Stimulated activated CD8-positive, alpha-beta memory T cell treated with anti-CD3 and anti-CD28 coated beads, Interleukin-4, amount 100 ng/mL, for 1 hour (primary cell): ENCODE measurements around the gene DNAJB2.

ENCODE experiments used
- DNase-seq, 2 donors: peaks; one replicate each; pipeline ENCODE4 v3.0.0-alpha.2; 2020; ENCODE audit warnings: low read depth in 2 of 2, low spot score in 1 of 2

DNAJB2 gene

GRCh38 chr2:219279151-219279915, at the start of gene DNAJB2:
Gene DNAJB2, plus strand, starts transcription at chr2:219279366. Its CDS starts 468 bp downstream, at chr2:219279834.
- peak; percentile 94 to 97 for DNase-seq

GRCh38 chr2:219230059-219230540, 49.1 kb upstream of the DNAJB2 start:
- DNase-seq: no peak

DNA sequence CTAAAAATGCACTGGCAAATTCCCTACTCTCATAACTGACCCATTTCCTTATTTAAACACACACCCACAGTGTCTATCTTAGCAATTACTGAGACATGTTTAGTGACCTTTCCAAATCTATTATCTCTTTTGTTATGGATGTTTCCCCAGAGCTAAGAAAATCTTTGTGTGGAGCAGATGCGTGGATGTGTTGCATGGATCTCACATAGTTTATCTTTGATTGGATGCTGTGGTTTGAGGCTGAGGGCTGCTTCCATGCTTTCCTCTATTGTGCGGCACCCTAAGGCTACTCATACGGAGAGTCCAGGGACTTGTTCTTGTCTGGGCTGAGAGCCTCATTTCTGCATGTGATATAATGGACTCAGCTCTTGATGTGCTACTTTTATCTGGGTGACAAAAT, 44.8 kb upstream of the DNAJB2 start:
- no peak for DNase-seq

DNA sequence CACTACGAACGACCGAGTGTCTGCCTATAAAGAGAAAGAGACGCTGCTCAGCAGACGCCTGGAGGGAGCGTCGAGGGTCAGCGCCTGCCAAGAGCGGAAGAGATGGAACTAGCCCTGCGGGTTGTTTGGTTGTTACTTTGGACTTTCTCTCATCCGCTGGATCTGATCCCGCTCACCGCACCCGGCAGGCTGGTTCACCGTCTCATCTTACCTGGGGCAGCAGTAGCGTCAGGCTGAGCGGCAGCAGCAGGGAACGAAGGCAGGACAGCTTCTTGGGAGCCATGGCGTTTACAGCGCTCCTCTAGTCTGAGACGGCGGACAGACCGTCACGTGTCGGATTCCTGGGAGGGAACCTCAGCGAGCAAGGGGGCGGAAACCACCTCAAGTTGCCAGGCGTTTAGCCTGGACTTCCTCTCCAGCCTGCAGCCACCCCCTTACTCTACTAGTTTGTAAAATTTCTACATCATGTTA, 35.8 kb upstream of the DNAJB2 start:
- DNase-seq: no peak

DNA sequence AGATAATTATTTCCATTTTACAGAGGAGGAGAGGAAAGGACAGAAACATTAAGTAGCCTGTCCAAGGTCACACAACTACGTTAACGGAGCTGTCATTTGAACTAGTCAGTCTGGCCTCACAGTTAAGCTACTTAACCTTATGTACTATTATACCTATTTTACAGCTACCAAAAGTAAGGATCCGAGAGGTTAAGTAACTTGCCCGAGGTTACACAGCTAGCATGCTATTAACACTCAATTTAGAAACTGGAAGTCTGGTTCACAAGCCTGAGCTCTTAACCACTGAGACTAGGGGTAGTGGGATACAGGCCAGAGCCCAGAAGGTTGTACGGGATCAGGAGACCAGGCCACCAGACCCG, 34.4 kb upstream of the DNAJB2 start:
- DNase-seq: no peak

GRCh38 chr2:219245148-219245898, 33.8 kb upstream of the DNAJB2 start, which contains the start of the genes GLB1L and STK16:
Gene GLB1L, minus strand, starts transcription at chr2:219245444. Its CDS starts 1,871 bp downstream, at chr2:219243573.
Gene STK16, plus strand, starts transcription at chr2:219245479. Its CDS starts 521 bp downstream, at chr2:219246000.
- DNase-seq: peak; percentile 77 to 84

DNA sequence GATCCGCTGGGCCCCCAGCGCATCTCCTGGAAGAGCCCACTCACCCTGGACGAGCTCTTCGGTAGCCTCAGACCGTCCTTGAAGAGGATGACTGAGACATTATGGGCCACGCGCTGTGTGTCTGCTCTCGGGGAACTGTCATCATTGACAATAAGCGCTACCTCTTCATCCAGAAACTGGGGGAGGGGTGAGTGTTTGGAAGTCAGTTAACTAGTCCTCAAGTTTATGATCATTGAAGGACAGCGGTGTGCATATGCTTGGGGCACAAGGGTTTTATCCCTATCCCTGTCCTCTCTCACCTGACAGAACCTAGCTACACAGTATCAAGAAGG, 33.3 kb upstream of the DNAJB2 start:
- DNase-seq: no peak

DNA sequence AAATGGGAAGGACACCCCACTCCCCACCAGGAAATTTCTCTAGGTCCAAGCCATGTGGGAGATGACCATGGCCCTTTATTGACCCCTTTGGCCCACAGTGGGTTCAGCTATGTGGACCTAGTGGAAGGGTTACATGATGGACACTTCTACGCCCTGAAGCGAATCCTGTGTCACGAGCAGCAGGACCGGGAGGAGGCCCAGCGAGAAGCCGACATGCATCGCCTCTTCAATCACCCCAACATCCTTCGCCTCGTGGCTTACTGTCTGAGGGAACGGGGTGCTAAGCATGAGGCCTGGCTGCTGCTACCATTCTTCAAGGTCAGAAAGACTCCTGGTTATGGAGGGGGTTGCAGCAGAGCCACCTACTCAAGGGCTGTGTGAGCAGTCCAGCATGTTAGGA, 32.6 kb upstream of the DNAJB2 start:
- DNase-seq: no peak

- DNase-seq: peak in 1 of 2 donors; percentile 35
These were observed 31.2 kb upstream of the DNAJB2 start for GRCh38 chr2:219247678-219248642.

GRCh38 chr2:219248845-219249202, 30.3 kb upstream of the DNAJB2 start:
- DNase-seq: no peak

DNA sequence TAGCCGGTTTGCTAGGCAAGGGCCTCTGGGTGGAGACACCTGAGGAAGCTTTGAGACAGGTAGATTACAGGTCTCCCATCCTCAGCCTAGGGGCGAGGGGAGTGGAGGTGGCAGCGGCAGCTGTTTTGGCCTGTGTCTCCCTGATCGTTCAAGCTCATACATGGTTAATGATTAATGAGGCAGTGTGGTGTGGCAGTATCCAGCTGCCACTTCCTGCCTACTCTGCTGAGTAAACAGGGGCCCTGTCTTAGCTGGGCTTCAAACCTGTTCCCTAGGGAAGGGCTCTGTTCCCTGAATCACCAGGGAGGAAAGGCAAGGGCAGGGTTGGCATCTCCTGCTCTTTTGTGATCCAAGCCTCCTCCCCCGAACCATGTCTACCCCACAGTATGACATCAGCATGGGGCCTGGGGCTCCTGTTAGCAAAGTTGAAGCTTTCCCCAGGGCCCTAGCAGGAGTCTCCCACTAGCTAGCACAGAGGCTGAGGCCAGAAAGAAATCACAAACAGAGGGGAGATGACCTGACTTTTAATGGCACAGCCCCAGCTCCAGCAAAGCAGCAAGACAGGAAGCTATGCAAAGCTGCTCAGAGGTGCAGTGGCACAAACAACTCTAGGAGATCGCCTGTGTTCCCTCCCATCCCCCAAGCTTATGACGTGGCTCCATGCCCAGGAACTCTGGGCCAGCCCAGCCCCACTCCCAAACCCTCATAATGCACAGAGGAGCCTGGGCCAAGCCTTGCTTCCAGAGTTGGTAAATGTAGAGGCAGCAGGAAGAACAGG, 29.8 kb upstream of the DNAJB2 start:
- DNase-seq: peak in 1 of 2 donors; percentile 31

DNA sequence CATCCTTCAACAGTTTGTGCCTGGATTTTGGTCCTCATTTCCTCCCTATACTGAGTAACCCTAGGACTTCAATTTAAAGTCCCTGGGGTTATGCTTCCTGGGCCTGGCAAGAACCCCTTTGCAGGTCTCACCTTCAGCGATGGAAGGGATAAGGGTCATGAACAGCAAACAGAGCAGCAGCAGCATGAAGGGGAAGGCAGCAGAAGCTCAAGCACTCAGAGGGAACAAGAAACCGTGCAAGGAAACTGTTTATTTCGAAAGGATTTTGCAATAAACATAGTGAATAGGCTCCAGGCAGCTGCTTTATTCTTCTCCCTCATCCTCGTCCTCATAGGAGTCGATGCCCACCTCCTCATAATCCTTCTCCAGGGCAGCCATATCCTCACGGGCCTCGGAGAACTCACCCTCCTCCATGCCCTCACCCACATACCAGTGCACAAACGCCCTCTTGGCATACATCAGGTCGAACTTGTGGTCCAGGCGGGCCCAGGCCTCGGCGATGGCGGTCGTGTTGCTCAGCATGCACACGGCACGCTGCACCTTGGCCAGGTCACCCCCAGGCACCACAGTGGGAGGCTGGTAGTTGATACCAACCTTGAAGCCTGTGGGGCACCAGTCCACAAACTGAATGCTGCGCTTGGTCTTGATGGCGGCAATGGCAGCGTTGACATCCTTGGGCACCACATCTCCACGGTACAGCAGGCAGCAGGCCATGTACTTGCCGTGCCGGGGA, 29.0 kb upstream of the DNAJB2 start:
- DNase-seq: no peak

GRCh38 chr2:219251656-219252055, 27.5 kb upstream of the DNAJB2 start:
- no peak for DNase-seq

DNA sequence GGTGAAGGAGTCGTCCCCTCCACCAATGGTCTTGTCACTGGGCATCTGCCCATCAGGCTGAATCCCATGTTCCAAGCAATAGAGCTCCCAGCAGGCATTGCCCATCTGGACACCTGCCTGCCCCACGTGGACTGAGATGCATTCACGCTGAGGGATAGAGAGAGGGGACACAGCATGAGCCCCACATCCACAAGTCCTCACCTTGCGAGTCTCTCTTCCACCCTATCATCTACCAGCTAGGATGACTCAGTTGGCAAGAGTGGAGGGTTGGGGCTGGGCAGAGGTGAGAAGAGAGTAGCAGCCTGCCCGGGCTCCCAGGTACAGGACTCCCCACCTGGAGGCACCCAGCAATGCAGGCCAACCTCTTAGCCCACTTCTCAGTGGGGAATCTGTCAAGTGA, 27.1 kb upstream of the DNAJB2 start:
- DNase-seq: no peak

DNA sequence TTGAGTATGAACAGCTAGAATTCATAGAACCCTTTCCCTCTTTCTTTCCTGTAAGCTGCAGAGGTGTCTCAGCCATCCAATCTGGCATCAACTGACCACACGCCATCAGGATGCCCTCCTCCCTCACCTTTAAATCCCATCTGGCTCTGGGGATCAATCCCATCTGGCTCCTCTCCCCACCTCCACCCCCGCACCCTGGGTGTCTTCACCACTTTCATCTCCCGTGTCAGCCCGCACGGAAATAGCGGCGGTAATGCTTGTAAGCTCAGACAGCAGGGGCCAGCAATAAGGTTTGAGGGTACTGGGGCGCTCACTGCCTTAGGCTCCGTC, 26.6 kb upstream of the DNAJB2 start:
- no peak for DNase-seq

GRCh38 chr2:219252900-219253752, 26.0 kb upstream of the DNAJB2 start, which contains the start of gene TUBA4B:
Gene TUBA4B, plus strand, starts transcription at chr2:219253243. Its CDS starts 165 bp downstream, at chr2:219253408.
- DNase-seq: peak in 1 of 2 donors; percentile 12

GRCh38 chr2:219253753-219254589, 25.2 kb upstream of the DNAJB2 start, which contains the start of gene TUBA4A:
Gene TUBA4A, minus strand, starts transcription at chr2:219253918. Its CDS starts 60 bp downstream, at chr2:219253858.
- peak; percentile 76 to 87 for DNase-seq
